HG02610 (cell line): ENCODE data around the gene SLC3A2.
A peak's percentile ranks its signal among the peaks of the same experiment; 100 is the strongest.
"Not testable (repeated sequence)": the region's sequence is repeated elsewhere in the genome, so short reads cannot be mapped to it uniquely, and the experiment has no call there.

Source experiments
- ATAC-seq: cut with Tn5 transposase; IDR thresholded peaks from one replicate; pipeline ENCODE4 v1.9.1; 2021; ENCODE audit warnings: mild to moderate bottlenecking, moderate library complexity; ENCODE audit not compliant: unreplicated experiment

SLC3A2 gene

GRCh38 chr11:62880803-62881578 lies at the start of gene SLC3A2:
TSS of gene SLC3A2 (plus strand) at chr11:62880896. CDS start at chr11:62881024, 128 bp downstream.
- ATAC-seq: peak; percentile 75

DNA sequence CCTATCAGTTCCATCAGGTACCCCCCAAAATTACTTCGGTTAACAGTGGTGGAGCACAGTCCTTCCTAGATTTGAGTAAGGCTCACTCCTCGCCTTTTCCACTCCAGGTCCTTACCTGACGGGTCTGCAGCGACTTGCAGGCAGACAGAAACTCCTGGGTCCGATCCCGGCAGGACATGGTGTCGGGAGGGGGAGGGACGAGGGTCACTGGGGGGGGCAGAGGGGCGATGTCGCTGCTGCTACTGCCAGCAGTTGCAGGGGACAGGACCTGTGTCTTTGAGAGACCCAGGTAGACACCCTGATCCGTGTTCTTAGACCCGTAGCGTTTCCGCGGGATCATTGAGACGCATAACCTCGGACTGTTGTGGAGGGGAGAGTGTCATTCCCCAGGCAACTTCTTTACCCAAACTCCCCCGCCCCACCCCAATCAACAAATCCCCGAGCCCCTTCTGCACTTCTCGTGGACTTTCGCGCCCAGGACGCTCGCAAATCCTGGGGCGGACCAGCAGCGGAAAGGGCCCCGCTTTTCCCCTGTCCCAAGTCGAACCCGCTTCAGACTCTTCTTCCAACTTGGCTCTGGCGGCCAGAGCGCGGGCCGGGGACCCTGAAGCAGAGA lies 49.7 kb upstream of the SLC3A2 start:
- no peak for ATAC-seq

GRCh38 chr11:62831520-62832335 lies 49.0 kb upstream of the SLC3A2 start, which contains the start of gene STX5:
TSS of gene STX5 (minus strand) at chr11:62832051. CDS start at chr11:62831243, 808 bp downstream.
- ATAC-seq: peak; percentile 83

- ATAC-seq: peak; percentile 1
Observed at GRCh38 chr11:62832336-62833234, 48.1 kb upstream of the SLC3A2 start, which contains the start of gene TEX54. TSS of gene TEX54 (minus strand) at chr11:62832841.

- ATAC-seq: no peak
Observed at GRCh38 chr11:62835336-62835735, 45.4 kb upstream of the SLC3A2 start.

DNA sequence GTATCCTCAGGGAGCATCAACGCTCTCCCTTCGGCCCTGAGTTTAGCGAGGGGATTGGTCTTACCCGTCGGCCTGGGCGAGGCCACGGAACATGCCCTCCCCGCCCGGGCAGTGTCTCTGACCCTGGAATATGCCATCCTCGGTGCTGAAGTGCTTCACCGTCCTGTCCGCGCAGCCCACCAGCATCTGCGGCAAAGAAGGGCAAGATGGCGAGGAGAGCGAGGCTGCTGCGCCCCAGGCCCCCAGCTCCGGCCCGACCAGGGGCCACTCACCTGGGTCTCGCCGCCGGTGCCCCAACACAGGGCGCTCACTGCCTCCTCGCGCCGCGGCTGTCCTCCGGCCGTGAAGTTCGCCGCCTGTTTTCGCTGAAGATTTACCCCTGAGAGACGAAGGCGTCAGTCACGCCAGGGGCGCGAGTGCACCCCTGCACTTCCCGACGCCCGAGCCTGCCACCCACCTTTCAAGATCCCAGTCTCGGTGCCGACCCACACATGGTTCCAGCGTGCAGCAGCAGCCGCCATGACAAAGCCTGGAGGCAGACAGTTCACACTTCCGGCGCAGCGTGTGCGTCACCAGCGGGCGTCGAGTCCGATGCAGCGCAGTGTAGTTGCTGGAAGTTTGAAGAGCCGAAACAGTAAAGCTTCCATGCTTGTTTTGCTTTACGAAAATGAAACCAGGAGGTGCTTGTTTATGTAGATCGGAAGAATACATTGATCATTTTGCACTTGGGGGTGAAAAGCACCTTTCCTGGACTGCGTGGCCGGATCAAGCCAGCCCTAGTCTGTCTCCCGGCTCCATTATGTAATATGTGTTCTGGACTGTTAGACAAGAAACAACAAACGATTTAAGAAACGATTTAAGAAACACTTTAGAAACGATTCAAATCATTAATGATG lies 41.4 kb upstream of the SLC3A2 start, which contains the start of gene WDR74:
TSS of gene WDR74 (minus strand) at position 541 of the 896 bp plus-strand sequence. CDS start at position 521, 20 bp downstream.
- ATAC-seq: peak; percentile 37

GRCh38 chr11:62840721-62841360 lies 39.9 kb upstream of the SLC3A2 start:
- ATAC-seq: peak; percentile 10

GRCh38 chr11:62841361-62842170 lies 39.1 kb upstream of the SLC3A2 start:
- peak; percentile 67 for ATAC-seq

- no peak for ATAC-seq
Observed at GRCh38 chr11:62842171-62842741, 38.4 kb upstream of the SLC3A2 start.

DNA sequence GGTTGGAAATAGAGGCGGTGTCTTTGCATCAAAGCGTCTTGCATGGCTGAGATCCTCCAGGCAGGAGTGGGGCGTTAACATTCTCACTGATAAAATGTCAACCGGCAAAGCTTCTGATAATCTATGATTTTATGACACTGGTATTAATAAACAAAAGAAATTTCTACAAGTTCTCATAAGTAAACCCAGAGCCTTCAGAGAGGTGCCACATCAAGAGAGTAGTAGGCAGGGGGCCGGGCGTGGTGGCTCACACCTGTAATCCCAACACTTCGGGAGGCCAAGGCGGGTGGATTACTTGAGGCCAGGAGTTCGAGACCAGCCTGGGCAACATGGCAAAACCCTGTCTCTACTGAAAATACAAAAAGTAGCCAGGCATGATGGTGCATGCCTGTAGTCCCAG lies 37.8 kb upstream of the SLC3A2 start:
- not testable (repeated sequence) for ATAC-seq

GRCh38 chr11:62843466-62843865 lies 37.2 kb upstream of the SLC3A2 start:
- no peak for ATAC-seq

- no peak for ATAC-seq
Observed at GRCh38 chr11:62844154-62844553, 36.5 kb upstream of the SLC3A2 start.

DNA sequence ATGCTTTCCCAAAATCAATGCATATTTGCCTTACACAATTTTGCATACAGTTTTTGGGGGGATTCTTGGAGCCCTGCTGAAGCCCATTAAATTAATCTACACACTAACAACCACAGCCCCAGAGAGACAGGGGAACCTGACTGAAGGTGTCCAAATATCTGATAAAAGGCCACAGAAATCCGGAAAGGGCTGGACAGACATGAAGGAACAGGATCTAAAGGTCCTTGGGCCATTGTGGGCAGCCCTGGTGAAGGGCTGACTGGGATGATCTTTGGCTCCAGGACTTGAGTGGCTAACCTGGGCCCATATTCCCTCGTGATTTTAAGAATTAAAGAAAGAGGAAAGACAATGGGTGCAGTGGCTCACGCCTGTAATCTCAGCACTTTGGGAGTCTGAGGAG lies 34.5 kb upstream of the SLC3A2 start:
- no peak for ATAC-seq

DNA sequence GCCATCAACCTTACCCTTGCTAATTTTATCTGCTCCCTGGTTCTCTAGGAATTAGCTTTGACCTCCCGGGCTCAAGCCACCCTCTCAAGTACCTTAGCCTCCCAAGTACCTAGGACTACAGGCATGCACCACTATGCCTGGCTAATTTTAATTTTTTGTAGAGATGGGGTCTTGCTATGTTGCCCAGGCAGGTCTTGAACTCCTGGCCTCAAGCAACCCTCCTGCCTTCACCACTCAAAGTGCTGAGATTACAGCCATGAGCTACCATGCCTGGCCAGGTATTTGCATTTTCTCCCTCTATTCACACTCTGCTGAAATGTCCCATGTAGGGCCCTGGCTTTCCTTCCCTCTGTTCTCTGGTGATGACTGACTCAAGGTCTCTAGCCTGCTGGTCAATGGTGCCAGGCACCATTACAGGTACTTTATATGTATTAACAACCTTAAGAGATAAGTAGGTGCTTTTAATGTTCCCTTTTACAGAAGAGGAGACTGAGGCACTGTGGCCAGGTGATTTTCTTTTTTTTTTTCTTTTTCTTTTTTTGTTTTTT lies 32.9 kb upstream of the SLC3A2 start:
- no peak for ATAC-seq

- no peak for ATAC-seq
Observed at GRCh38 chr11:62850911-62851806, 29.5 kb upstream of the SLC3A2 start.

GRCh38 chr11:62851807-62852522 lies 28.7 kb upstream of the SLC3A2 start:
- no peak for ATAC-seq
